Effector CD4-positive, alpha-beta T cell (primary cell): Measurements from ENCODE around the gene TRIM60. TPM values are rescaled to one million over a fixed set of nuclear protein-coding genes. Genes with fewer than 3 reads are reported as not detected.
"Not testable (repeated sequence)": the region's sequence is repeated elsewhere in the genome, so short reads cannot be mapped to it uniquely, and the experiment has no call there.

Experiments used
- DNase-seq: peaks from one replicate; pipeline ENCODE4 v3.0.0-alpha.2; 2020
- total RNA-seq: gene quantifications from one replicate; lab custom pipeline; 2026; lab: John Stamatoyannopoulos, UW

Gene TRIM60
- not detected for total RNA-seq

DNA sequence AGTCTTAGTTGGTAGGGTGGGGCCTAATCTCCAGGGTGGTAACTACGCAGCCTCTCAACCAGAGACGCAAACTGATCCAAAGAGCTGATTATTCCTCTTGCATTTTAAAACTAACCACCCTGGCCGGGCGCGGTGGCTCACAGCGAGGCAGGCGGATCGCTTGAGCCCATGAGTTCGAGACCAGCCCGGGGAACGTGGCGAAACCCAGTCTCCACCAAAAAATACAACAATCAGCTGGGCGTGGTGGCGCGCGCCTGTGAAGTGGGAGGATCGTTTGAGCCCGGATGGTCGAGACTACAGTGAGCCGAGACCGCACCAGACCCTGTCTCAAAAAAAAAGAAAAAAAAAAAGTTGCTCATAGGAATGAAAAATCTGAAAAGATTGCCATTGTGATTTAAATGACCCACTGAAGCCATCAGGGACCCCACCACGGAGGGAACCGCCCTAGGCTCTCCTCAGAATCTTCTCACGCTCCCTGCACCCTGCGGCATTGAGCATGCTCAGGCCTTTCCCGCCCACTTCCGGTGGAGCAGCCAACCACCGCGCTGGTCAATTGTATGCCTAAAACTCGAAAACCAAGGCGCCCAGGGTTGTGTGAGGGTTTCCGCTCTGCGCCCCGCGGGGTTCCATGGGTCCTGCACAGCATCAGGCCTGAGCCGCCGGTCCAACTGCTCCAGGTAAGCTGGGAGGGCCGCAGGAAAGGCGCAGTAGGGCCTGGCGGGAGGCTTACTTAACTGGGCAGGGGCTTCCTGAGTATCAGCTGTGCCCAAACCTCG is at the start of gene TRIM60:
TRIM60 (plus strand) TSS at position 564 of the 776 bp plus-strand sequence. CDS start 8,074 bp downstream, outside the sequence.
- DNase-seq: no peak

DNA sequence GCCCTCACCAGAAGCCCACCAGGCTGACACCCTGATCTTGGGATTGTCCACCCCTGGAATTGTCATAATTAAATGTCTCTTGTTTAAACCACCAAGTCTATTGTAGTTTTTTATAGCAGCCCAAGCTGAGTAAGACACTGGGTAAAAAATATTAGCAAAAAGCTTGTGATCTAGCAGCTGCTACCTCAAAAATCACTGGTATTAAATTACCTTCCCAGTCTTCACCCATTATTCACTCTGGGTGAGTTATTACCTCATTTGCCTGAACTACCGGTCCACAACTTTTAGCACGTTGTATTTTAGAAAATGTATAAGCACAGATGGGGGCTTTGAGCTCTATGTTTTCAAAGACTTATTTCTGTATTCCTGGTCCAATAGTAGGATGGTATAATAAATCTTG is 42.3 kb upstream of the TRIM60 start:
- DNase-seq: no peak

DNA sequence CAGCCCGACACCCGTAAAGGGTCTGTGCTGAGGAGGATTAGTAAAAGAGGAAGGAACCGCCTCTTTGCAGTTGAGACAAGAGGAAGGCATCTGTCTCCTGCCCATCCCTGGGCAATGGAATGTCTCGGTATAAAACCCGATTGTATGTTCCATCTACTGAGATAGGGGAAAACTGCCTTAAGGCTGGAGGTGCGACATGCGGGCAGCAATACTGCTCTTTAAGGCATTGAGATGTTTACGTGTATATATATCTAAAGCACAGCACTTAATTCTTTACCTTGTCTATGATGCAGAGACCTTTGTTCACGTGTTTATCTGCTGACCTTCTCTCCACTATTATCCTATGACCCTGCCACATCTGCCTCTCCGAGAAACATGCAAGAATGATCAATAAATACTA is 41.0 kb upstream of the TRIM60 start:
- not testable (repeated sequence) for DNase-seq

DNA sequence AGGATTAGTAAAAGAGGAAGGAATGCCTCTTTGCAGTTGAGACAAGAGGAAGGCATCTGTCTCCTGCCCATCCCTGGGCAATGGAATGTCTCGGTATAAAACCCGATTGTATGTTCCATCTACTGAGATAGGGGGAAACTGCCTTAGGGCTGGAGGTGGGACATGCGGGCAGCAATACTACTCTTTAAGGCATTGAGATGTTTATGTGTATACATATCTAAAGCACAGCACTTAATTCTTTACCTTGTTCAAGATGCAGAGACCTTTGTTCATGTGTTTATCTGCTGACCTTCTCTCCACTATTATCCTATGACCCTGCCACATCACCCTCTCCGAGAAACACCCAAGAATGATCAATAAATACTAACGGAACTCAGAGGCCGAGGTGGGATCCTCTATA is 35.7 kb upstream of the TRIM60 start:
- DNase-seq: not testable (repeated sequence)

DNA sequence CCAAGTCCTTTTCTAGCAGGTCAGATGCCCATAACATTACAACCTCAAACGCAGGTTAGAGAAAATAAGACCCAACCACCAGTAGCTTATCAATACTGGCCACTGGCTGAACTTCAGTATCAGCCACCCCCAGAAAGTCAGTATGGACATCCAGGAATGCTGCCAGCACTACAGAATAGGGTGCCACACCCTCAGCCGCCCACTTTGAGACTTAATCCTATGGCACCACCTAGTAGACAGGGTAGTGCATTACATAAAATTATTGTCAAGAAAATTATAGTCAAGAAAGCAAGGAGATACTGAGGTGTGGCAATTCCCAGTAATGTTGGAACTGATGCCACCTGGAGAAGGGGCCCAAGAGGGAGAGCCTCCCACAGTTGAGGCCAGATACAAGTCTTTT is 34.5 kb upstream of the TRIM60 start:
- DNase-seq: no peak

DNA sequence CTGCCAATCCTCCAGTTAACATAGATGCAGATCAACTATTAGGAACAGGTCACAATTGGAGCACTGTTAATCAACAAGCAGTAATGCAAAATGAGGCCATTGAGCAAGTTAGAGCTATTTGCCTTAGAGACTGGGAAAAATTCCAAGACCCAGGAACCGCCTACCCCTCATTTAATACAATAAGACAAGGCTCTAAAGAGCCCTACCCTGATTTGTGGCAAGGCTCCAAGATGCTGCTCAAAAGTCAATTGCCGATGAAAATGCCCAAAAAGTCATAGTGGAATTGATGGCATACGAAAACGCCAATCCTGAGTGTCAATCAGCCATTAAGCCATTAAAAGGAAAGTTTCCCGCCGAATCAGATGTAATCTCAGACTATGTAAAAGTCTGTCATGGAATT is 33.9 kb upstream of the TRIM60 start:
- no peak for DNase-seq

DNA sequence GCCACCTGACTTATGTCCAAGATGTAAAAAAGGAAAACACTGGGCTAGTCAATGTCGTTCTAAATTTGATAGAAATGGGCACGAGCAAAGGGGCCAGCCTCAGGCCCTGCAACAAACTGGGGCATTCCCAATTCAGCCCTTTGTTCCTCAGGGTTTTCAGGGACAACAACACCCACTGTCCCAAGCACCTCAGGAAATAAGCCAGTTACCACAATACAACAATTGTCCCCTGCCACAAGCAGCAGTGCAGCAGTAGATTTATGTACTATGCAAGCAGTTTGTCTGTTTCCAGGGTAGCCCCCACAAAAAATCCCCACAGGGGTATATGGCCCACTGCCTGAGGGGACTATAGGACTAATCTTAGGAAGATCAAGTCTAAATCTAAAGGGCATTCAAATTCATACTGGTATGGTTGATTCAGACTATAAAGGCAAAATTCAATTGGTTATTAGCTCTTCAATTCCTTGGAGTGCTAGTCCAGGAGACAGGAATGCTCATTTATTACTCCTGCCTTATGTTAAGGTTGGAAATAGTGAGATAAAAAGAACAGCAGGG is 33.2 kb upstream of the TRIM60 start:
- DNase-seq: not testable (repeated sequence)

DNA sequence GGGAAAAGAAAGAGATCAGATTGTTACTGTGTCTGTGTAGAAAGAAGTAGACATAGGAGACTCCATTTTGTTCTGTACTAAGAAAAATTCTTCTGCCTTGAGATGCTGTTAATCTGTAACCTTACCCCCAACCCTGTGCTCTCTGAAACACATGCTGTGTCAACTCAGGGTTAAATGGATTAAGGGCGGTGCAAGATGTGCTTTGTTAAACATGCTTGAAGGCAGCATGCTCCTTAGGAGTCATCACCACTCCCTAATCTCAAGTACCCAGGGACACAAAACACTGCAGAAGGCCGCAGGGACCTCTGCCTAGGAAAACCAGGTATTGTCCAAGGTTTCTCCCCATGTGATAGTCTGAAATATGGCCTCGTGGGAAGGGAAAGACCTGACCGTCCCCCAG is 29.8 kb upstream of the TRIM60 start:
- DNase-seq: not testable (repeated sequence)

DNA sequence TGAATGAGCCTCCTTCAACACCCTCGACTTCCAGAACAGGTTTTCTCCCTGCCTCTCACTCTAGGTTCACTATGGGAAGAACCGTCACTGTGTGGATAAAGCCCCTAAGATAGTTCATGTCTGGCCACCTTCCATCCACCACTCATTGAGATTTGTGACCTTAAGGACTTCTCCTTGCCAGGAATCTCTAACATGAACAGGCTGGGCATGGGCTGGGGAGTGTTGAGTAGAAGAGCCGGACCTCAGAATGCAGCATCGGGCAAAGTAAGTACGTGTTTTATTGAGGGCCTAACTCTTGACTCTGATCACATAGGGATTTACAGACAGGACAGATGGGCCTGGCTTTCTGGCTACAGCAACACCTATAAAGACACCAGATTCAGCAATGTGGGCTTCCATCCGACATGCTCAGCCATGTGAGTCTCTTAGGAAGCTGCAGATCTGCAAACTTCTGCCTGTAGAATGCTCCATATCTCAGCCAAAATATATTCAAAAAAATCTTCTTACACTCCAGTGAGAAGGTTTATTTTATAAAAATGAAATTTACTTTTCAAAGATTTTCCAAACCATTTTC is 26.4 kb upstream of the TRIM60 start:
- DNase-seq: no peak

DNA sequence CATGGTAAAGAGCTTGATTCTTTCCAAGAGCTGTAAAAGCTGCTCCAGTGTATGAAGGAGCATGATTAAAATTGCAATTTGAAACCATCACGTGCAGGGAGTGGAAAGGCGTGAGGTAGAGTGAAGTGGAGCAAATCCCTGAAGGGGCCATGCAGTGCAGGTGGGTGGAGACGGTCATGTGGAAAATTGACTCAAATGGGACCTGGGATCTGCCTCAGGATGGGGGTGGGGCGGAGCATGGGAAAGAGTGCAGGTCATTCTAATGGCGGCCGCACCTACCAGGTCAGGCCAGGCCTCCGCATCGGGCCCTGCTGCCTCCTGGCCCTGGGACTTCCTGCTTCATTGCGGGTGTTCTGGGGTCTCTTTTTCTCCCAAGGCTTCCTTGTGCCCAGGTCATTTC is 25.3 kb upstream of the TRIM60 start:
- DNase-seq: no peak

DNA sequence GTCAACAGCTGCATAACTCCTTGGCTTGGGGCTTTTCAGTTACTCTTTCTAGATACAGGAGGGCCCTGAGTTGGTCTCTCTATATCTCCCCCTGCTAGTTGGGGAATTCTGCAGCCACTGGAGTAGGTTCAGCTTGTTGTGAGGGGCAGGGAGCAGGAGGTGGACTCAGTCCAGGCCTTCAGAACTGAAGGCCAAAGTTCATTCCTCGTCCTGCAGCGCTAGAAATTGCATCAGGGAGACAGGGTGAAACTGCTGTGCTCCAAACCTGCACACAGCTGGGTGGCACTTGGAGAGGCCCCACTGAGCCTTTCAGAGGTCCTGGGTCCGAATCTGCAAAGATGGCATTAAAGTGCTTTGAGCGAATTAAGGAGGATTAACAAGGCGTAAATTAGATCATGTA is 24.9 kb upstream of the TRIM60 start:
- no peak for DNase-seq

DNA sequence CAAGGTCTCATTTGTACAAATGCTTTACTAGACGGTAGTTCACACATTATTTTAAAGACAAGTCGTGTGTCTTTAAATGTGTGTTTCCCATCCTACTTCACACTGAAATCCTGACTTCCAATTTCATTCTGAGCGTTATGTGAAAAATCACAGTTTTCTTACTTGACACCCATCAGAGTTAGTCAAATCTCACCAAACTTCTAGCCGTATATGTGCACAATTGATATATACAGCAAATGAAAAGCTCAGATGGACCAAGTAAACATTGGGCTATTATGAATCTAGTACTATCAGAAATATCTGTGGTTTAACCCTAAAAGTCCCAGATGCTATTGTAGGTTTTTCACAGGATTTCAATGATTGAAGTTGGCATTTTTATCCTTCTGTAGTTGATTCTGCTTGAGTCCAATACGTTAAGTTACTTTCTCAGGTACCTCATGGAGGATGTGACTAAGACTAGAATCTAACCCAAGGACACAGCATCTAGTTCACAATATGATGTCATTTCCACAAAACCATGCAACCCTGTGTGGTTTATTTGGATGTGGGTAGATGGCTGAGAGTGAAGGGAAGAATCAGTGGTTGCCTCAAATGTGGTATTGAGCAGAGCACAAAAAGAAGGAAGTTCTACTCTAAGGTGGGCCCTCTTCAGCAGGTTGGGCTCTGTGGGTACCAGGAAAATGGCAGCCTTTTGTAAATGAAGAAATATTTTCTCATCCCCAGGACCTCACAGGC is 22.1 kb upstream of the TRIM60 start:
- no peak for DNase-seq

DNA sequence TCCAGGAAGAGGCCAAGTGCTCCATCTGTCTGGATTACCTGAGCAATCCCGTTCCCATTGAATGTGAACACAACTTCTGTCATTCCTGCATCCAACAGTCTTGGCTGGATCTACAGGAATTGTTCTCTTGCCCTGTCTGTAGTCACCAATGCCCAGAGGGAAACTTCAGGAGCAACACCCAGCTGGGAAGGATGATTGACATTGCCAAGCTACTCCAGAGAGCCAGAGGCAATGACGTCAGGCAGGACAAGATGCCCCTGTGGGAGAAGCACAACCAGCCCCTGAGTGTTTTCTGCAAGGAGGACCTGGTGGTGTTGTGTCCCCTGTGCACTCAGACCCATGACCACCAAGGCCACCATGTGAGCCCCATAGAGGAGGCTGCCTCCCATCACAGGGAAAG is 21.3 kb upstream of the TRIM60 start:
- no peak for DNase-seq

DNA sequence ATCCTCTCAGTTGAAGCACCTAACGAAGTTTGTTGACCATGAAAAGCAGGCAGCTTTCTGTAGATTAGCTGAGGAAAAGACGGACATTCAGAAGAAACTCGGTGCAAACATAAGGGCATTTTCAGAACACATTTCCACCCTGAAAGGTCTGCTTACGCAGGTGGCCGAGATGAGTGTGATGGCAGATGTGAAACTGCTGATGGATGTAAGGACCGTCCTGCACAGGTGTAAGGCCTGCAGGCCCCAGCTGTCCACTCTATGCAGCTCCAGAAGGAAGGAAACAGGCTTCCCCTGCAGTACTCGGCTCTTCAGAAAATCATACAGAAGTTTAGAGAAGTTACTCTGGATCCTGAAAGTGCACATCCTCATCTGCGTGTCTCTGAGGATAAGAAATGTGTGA is 20.8 kb upstream of the TRIM60 start:
- DNase-seq: no peak

DNA sequence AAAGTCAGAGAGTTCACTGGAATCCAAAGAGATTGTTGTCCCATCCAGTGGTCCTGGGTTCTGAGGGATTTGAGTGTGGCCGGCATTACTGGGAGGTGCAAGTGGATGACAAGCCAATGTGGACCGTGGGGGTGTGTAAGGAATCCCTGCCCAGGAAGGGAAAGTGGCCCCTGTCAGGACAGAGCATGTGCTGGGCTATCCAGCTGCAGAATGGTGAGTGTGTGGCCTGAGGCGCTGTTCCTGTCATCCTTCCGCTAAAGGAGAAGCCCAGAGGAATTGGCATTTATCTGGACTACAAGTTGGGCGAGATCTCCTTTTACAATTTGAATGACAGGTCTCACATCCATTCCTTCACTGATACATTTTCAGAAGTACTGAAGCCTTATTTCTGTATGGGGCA is 20.4 kb upstream of the TRIM60 start:
- DNase-seq: no peak

DNA sequence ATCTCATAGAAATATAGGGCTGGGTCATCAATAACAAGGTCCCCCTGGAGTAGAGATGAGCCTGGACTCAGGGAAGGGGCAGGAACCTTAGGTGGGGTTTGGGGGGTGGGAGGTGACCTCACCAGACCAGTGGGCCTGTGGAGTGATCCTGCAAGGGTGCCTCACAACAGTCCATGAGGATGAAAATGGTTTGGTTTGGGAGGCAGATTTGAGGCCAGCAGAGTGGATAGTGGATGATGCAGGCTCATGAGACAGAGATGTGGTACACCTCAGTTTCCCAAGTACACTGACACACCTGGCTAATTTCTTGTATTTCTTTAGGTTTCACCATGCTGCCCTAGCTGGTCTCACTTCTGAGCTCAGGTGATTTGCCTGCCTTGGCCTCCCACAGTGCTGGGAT is 18.1 kb upstream of the TRIM60 start:
- DNase-seq: no peak

DNA sequence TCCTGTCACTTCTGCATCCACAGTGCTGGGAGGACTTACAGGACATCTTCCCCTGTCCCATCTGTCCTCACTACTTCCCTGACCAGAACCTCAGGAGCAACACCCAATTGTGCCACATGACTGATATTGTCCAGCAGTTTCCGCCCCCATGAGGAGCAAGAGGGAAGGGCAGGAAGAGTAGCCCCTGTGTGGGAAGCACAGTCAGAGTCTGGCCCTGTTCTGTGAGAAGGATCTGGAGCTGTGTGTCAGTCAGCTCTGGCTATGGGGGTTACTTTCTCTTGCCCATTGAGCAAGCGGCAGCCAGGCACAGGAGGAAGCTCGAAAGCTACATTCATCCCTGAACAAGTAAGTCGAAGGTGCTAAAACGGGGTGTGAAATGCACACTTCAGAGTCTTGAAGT is 14.8 kb upstream of the TRIM60 start:
- DNase-seq: no peak

DNA sequence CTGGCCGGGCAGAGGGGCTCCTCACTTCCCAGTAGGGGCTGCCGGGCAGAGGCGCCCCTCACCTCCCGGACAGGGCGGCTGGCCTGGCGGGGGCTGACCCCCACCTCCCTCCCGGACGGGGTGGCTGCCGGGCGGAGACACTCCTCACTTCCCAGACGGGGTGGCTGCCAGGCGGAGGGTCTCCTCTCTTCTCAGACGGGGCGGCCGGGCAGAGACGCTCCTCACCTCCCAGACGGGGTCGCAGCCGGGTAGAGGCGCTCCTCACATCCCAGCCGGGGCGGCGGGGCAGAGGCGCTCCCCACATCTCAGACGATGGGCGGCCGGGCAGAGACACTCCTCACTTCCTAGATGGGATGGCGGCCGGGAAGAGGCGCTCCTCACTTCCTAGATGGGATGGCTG is 11.8 kb upstream of the TRIM60 start:
- not testable (repeated sequence) for DNase-seq

DNA sequence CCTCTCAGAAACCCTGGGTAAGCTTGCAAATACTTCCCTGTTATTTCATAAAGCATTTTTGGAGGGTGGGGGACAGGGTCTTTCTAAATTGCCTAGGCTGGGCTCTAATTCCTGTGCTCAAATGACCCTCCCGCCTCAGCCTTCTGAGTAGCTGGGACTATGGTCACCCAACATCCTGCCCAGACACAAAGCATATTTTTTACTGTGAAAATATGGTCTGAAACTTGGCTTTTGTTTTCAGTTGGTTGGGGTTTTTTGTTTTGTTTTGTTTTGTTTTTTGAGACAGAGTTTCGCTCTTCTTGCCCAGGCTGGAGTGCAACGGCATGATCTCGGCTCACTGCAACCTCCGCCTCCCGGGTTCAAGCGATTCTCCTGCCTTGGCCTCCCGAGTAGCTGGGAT is 6.0 kb upstream of the TRIM60 start:
- not testable (repeated sequence) for DNase-seq

DNA sequence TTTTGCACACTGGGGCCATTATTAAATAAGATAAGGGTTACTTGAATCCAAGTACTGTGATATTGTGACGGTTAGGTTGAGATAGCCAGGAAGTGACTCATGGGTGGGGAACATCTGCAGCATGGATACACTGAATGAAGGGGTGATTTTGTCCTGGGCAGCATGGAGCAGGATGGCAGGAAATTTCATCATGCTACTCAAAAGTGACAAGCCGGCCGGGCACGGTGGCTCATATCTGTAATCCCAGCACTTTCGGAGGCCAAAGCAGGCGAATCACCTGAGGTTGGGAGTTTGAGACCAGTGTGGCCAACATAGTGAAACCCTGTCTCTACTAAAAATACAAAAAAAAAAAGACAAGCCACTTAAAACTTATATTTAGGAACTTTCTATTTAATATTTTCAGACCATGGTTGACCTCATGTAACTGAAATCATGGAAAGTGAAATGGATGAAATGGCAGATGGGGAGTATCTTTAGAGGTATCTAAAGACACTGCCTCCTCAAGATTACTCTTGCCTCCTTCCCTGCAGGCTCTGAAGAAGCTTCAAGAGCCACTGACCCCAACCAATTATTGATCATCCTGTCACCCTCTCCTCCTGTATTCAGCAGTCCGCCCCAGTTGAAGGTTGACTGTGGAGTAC is 3.9 kb upstream of the TRIM60 start:
- no peak for DNase-seq

DNA sequence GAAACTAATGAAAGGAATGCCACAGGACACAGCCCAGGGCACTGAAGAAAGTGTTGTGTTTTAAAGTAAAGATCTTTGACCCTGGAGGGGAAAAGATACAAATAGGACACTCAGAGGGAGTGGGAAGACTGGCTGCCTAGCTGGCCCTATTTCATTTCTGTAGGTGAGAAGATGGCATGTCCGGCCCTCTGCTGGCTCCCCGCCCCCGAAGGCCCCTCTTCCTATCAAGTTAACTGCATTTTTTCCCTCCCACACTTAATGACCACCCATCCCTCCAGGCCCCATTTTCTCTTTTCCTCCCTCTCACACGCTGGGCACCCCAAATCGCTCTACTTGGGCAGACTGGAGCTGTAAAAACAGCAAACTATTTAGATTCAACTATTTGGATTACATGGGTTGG is 16.4 kb downstream of the TRIM60 start:
- DNase-seq: no peak

DNA sequence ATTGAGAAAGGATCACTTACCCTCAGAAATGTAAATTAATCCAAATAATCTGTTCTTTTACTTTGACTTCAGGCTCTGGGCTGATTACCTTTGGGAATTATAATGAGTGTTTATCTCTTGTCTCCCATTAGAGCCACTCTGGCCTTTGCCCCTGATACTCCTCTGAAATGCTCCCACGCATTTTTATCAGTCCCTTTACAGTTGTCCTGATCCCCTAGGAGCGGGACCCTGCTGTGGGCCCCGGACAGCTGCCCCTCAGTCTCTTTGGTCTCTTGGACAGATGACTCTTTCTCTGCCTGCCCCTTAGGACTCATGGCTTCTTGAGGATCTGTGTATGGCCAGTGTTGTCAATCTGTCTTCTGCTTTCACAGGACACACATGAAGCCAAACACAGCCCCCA is 20.8 kb downstream of the TRIM60 start:
- no peak for DNase-seq

DNA sequence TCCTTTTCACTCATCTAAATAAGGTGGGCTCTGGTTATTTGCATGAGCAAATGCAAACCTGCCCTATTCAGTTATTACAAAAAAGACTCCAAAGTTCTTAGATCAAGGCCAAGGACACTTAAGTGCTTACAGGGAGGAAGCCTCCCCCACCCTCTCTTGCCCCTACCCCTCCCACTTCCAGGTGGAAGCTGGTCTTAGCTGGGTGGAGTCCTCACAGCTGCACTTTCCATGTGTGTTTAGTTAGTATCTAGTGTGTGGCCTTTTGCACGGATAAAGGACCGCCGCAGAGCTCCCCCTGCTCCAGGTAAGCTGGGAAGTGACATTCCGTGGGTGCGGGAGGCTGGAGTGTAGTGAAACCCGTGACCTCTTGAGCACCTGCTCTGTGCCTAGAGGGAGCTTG is 21.8 kb downstream of the TRIM60 start, which contains the start of gene TRIM75:
TRIM75 (plus strand) TSS at position 222 of the 400 bp plus-strand sequence. CDS start 5,282 bp downstream, outside the sequence.
- DNase-seq: no peak
